NCI-H510A (cell line): Measurements from ENCODE around the gene RUNX1.

ENCODE experiments used
- DNase-seq: peaks from one replicate; lab custom pipeline; 2025; lab: John Stamatoyannopoulos, UW

The RUNX1 gene

GRCh38 chr21:35059742-35060141 is 10.6 kb upstream of the RUNX1 start:
- DNase-seq, result no peak

DNA sequence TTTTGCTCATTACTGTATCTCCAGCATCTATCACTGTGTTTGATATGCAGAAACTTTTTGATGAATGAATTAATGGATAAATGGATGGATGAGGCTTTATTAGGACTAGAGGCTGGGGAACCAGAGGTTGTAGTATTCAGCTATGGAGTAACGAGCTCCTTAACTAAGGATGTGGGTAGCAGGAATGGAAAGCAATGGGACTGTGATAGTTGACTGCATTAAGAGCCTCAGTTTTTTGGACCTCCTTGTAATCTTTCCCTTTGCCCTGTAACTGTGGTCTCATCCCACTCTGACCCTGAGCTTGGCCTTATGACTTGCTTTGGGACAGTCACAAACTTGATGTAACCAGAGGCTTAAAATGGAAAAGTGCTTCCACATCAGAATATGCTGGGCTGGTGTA is 9.0 kb upstream of the RUNX1 start:
- no peak for DNase-seq

- no peak for DNase-seq
Observed at GRCh38 chr21:35057428-35057827, 8.3 kb upstream of the RUNX1 start.

- DNase-seq, result no peak
Observed at GRCh38 chr21:35053356-35054096, 4.4 kb upstream of the RUNX1 start.

- DNase-seq, result no peak
Observed at GRCh38 chr21:35052801-35053200, 3.7 kb upstream of the RUNX1 start.

GRCh38 chr21:35051287-35051818 is 2.3 kb upstream of the RUNX1 start:
- DNase-seq, result peak; percentile 41

- DNase-seq, result no peak
Observed at GRCh38 chr21:35050348-35051286, 1.5 kb upstream of the RUNX1 start.

DNA sequence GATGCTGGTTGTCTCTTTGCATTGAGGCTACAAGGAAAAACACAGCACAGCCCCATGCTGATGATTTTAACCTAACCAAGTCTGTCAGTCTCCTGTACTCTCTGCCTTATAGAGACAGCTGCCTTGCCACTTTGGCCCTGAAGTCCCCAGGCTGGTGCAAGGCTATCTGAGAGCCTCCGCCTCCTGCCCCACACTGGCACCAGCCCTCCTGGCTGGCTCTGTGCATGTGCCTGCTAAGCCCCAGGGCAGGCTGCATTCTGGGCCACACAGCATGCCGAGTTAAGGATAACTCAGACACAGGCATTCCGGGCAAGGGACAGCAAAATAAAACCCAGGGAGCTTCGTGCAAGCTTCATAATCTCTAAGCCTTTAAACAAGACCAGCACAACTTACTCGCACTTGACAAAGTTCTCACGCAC is 910 bp downstream of the RUNX1 start:
- DNase-seq, result no peak

- no peak for DNase-seq
Observed at GRCh38 chr21:35046880-35047229, 2.2 kb downstream of the RUNX1 start.

DNA sequence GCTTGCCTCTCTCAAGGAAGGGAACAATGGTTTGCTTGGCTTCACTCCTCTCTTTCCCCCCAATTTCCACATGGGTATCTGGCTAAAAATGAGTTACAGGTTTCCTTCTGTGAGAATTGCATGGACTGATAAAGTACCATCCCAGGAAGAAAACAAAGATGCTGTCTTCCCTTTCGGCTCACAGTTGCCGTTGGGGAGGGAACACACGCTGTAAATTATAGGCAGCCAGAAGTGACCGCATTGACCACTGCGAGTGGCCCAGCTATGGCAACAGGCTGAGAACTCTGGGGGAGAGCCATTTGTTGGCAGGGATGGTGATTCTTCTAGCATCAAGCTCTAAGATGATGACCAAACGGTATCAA is 2.9 kb downstream of the RUNX1 start:
- DNase-seq, result no peak

- no peak for DNase-seq
Observed at GRCh38 chr21:35045542-35046262, 3.4 kb downstream of the RUNX1 start.

DNA sequence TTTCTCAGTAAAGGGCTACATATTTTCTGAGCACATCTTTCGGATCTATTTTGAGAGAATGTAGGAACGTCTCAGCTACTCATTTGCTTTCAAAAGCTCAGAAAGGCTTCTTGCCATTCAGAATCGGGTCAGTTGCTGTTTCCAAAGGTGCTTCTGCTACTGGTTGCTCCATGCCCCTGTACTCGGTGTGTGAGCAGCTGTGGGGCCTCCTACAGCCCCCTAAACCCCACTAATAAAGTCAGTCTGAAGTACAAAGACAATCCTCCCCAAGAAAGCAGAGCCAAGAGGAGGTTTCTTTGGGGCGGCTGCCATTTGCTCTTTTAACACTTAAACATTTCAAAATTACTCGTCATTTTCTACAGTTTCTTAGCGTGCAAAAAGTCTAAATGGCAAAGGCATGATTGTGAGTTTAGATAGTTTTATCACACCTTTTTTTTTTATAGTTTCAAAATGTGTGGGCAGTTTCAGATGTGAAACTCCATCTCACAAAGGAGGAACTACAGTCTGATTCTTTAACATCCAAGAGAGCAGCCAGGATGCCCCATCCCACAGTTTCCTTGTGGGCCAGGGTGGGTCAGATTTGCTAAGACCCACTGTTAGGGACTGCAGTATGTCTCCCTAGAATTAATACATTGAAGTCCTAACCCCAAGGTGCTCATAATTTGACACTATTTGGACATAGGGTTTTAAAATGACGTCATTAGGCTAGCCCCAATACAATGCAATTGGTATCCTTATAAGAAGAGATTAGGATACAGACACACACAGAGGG is 4.1 kb downstream of the RUNX1 start:
- no peak for DNase-seq

DNA sequence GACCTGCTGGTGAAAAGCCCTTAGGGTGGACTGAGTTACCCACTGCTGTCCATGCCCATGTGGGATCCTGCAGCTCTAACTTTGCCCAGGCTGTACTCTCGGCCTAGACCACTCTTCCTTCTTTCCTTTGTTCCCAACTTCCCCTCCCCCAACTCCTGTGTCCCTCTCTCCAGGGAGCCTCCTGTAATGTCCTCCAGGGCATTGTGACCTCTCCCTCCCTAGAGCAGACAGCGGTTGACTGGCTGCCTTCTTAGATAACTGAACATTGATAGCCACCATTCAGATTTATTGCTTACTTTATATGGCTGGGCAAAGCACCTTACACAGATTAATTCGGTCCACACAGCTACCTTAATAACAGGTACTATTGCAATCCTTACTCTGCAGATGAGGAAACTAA is 5.0 kb downstream of the RUNX1 start:
- DNase-seq, result no peak

DNA sequence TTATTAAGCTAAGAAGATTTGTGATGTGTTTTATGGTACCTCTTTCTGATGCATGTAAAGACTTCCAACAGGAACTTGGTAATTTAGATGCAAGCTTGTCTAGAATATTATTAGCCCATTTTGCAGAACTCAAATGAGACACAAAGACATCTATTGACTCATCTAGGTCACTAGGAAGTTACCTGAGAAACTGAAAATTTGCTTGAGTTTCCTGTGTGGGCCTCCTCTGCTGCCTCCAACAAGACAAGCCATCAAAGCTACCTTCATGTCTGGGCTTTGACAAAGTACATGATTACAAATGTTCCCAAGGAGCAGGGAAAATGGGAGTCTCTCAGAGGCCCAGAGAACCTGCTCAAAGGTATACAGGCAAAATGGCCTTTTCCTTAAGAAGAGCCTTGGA is 5.6 kb downstream of the RUNX1 start:
- DNase-seq, result no peak

DNA sequence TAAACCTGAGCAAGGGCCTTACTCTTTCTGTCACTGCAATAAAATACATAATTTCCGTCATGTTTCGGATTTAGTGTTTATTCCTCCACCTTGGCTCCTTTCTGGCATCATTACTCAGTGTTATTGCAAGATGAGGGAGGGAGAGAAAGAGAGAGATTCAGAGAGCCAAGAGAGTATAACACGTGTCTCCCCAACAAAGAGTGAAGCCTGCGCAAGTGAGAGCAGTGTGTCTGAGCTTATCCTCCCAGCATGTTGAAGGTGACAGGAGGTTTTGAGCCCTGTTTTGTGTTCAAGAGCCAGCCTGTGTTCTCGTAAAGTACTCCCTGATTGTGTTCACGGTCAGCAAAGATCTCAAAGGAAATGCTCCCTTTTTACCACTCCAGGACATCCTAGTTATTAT is 6.3 kb downstream of the RUNX1 start:
- no peak for DNase-seq

GRCh38 chr21:35041881-35042280 is 7.2 kb downstream of the RUNX1 start:
- DNase-seq, result no peak

DNA sequence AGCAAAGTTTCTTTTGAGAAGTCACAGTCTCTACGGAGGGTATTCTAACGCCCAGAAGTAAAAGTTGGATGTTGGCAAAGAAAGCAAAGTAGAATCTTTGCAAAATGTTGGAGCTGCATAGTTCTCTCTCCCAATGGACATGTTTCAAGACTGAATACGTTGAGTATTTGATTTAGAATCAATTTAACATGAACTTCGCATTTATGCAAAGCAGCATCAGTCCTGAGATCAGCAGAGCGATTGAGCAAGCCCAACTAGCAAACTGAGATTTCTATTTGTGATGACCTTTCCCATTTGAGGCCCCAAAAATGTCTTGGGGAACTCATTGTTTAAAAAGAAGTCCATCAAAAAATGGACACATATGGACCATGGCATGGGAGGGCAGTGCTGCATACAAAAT is 8.0 kb downstream of the RUNX1 start:
- no peak for DNase-seq

GRCh38 chr21:35039595-35040289 is 9.4 kb downstream of the RUNX1 start:
- no peak for DNase-seq

- no peak for DNase-seq
Observed at GRCh38 chr21:35038772-35039319, 10.3 kb downstream of the RUNX1 start.

- DNase-seq, result no peak
Observed at GRCh38 chr21:35037384-35037765, 11.7 kb downstream of the RUNX1 start.
